ENCODE measurements around the gene GLB1L2.

GRCh38 chr11:134338654-134339053 is 6.9 kb downstream of the GLB1L2 start:
- TF ChIP-seq EZH2 (IDR thresholded peaks at IDR 0.05) (no peak), POLR2AphosphoS5 (IDR thresholded peaks at IDR 0.05; ENCODE audit: borderline replicate concordance, low read depth, low read length) (no peak)

All from SK-N-MC (cell line).